IMR-90 (cell line): ENCODE data around the gene PSMD6. TPM values are rescaled to one million over a fixed set of nuclear protein-coding genes. Genes with fewer than 3 reads are reported as not detected.

Source experiments
- ATAC-seq: fragments of 200-7000 bp; cut with Tn5 transposase; 2 replicates; pipeline ENCODE4 v1.9.1; 2020; ENCODE audit warnings: low read depth, mild to moderate bottlenecking, moderate library complexity
- BruUV-seq: library from RNA; stranded (reverse); fragments of 400-500 nt; replicated peaks from 2 replicates; lab custom pipeline; 2021; lab: Mats Ljungman, UMichigan
- CTCF ChIA-PET: fragments of 300-600 bp; formaldehyde crosslinking; extraction: SDS; loops from one replicate; lab custom pipeline; 2021; ENCODE audit warnings: antibody characterized with exemption; lab: Yijun Ruan, JAX
- POLR2A ChIA-PET: fragments of 300-600 bp; sonication (Branson Sonifier 250); formaldehyde crosslinking; loops from one replicate; lab custom pipeline; 2022; ENCODE audit warnings: antibody characterized with exemption; ENCODE audit not compliant: unreplicated experiment; lab: Charles Lee
- DNase-seq: peaks from one replicate; pipeline ENCODE4 v3.0.0; 2013
- H2AFZ ChIP-seq: replicated peaks from 2 replicates; pipeline ENCODE3; 2013; ENCODE audit warnings: low read length, mild to moderate bottlenecking; ENCODE audit not compliant: poor library complexity
- H2AK5ac ChIP-seq: 2 replicates; pipeline ENCODE4 v1.6.1; 2013; ENCODE audit warnings: low read depth, low read length, inconsistent platforms
- H2AK9ac ChIP-seq: replicated peaks from 2 replicates; pipeline ENCODE3; 2013; ENCODE audit warnings: mild to moderate bottlenecking, low read depth, low read length, moderate library complexity; ENCODE audit not compliant: poor library complexity
- H2BK120ac ChIP-seq: 2 replicates; pipeline ENCODE4 v1.6.1; 2013; ENCODE audit warnings: low read depth, low read length, inconsistent platforms
- H2BK15ac ChIP-seq: 3 replicates; pipeline ENCODE4 v1.6.1; 2013; ENCODE audit warnings: low read depth, low read length, inconsistent platforms
- H2BK20ac ChIP-seq: 2 replicates; pipeline ENCODE4 v1.6.1; 2013; ENCODE audit warnings: low read depth, mild to moderate bottlenecking, inconsistent platforms, low read length, moderate library complexity
- H2BK5ac ChIP-seq: 2 replicates; pipeline ENCODE4 v1.6.1; 2013; ENCODE audit warnings: mild to moderate bottlenecking, low read depth, low read length, inconsistent platforms; ENCODE audit not compliant: poor library complexity, severe bottlenecking
- H3K14ac ChIP-seq: replicated peaks from 2 replicates; pipeline ENCODE4 v1.6.1; 2013; ENCODE audit warnings: low read depth, low read length, inconsistent platforms
- H3K18ac ChIP-seq: 2 replicates; pipeline ENCODE4 v1.6.1; 2013; ENCODE audit warnings: low read depth, low read length, control low read depth
- H3K23ac ChIP-seq: 2 replicates; pipeline ENCODE4 v1.6.1; 2013; ENCODE audit warnings: low read depth, low read length, inconsistent platforms
- H3K27ac ChIP-seq: 2 replicates; pipeline ENCODE4 v1.5.1; 2013; ENCODE audit warnings: mild to moderate bottlenecking, control low read depth, low read length; ENCODE audit not compliant: insufficient read depth
- H3K27me3 ChIP-seq: 2 replicates; pipeline ENCODE4 v1.6.1; 2013; ENCODE audit warnings: low read length; ENCODE audit not compliant: control insufficient read depth, insufficient read depth
- H3K36me3 ChIP-seq: 2 replicates; pipeline ENCODE4 v1.6.1; 2013; ENCODE audit warnings: low read length, mixed read lengths; ENCODE audit not compliant: control insufficient read depth, insufficient read depth
- H3K4ac ChIP-seq: 2 replicates; pipeline ENCODE4 v1.6.1; 2013; ENCODE audit warnings: low read depth, low read length, inconsistent platforms
- H3K4me1 ChIP-seq: 2 replicates; pipeline ENCODE4 v1.6.1; 2013; ENCODE audit warnings: low read length, mixed read lengths; ENCODE audit not compliant: control insufficient read depth, insufficient read depth
- H3K4me2 ChIP-seq: 2 replicates; pipeline ENCODE4 v1.6.1; 2013; ENCODE audit warnings: low read depth, mild to moderate bottlenecking, control low read depth, low read length, moderate library complexity
- H3K4me3 ChIP-seq: 2 replicates; pipeline ENCODE4 v1.5.1; 2013; ENCODE audit warnings: low read depth, mild to moderate bottlenecking, control low read depth, low read length, moderate library complexity; ENCODE audit not compliant: insufficient read depth
- H3K56ac ChIP-seq: 2 replicates; pipeline ENCODE4 v1.6.1; 2013; ENCODE audit warnings: low read length, inconsistent platforms; ENCODE audit not compliant: insufficient read depth; ENCODE audit errors: extremely low read depth
- H3K79me1 ChIP-seq, 2 experiments: 2 replicates each; pipeline ENCODE4 v1.6.1; 2013; ENCODE audit warnings: low read length in 2 of 2, inconsistent platforms in 1 of 2, low read depth in 1 of 2
- H3K9ac ChIP-seq: 2 replicates; pipeline ENCODE4 v1.6.1; 2013; ENCODE audit warnings: low read depth, low read length, control low read depth
- H3K9me1 ChIP-seq: 2 replicates; pipeline ENCODE4 v1.6.1; 2013; ENCODE audit warnings: low read length, inconsistent platforms; ENCODE audit not compliant: insufficient read depth
- H3K9me3 ChIP-seq: 2 replicates; pipeline ENCODE4 v1.6.1; 2013; ENCODE audit warnings: low read length; ENCODE audit not compliant: control insufficient read depth, insufficient read depth
- H4K20me1 ChIP-seq: 2 replicates; pipeline ENCODE4 v1.6.1; 2013; ENCODE audit warnings: low read length, inconsistent platforms; ENCODE audit not compliant: insufficient read depth
- H4K5ac ChIP-seq: 2 replicates; pipeline ENCODE4 v1.6.1; 2013; ENCODE audit warnings: mild to moderate bottlenecking, low read depth, low read length, control low read depth
- H4K8ac ChIP-seq, 2 experiments: 2 replicates each; pipeline ENCODE4 v1.6.1; 2013; ENCODE audit warnings: low read depth in 2 of 2, low read length in 2 of 2, control low read depth in 1 of 2, inconsistent platforms in 1 of 2
- H4K91ac ChIP-seq: 2 replicates; pipeline ENCODE4 v1.6.1; 2013; ENCODE audit warnings: low read depth, low read length, inconsistent platforms; ENCODE audit not compliant: insufficient read depth
- BHLHE40 ChIP-seq: fragments of 150-350 bp; IDR thresholded peaks from 2 replicates; pipeline ENCODE4 v1.6.1; 2016; ENCODE audit warnings: mild to moderate bottlenecking, low read depth, low read length
- CEBPB ChIP-seq: IDR thresholded peaks from 2 replicates; pipeline ENCODE4 v1.6.1; 2012; ENCODE audit warnings: low read depth, low read length, improper control_type of control experiment
- CHD1 ChIP-seq: IDR thresholded peaks from 2 replicates; pipeline ENCODE4 v1.6.1; 2012; ENCODE audit warnings: low read depth, low read length, improper control_type of control experiment
- FOS ChIP-seq: fragments of 150-350 bp; IDR thresholded peaks from 2 replicates; pipeline ENCODE4 v1.6.1; 2016; ENCODE audit warnings: low read depth, low read length
- MAFK ChIP-seq: IDR thresholded peaks from 2 replicates; pipeline ENCODE4 v1.6.1; 2012; ENCODE audit warnings: low read depth, low read length, improper control_type of control experiment
- MAZ ChIP-seq: IDR thresholded peaks from 2 replicates; pipeline ENCODE4 v1.6.1; 2012; ENCODE audit warnings: low read depth, mild to moderate bottlenecking, low read length, improper control_type of control experiment, moderate library complexity, borderline replicate concordance
- MXI1 ChIP-seq: IDR thresholded peaks from 2 replicates; pipeline ENCODE4 v1.6.1; 2012; ENCODE audit warnings: low read depth, mild to moderate bottlenecking, low read length, moderate library complexity, borderline replicate concordance
- NFE2L2 ChIP-seq: fragments of 150-350 bp; IDR thresholded peaks from 2 replicates; pipeline ENCODE4 v1.6.1; 2016; ENCODE audit warnings: low read depth, mild to moderate bottlenecking, low read length
- POLR2A ChIP-seq: IDR thresholded peaks from 2 replicates; pipeline ENCODE4 v1.6.1; 2012; ENCODE audit warnings: mild to moderate bottlenecking, low read depth, low read length
- RAD21 ChIP-seq: IDR thresholded peaks from 2 replicates; pipeline ENCODE4 v1.6.1; 2012; ENCODE audit warnings: low read length, improper control_type of control experiment
- RCOR1 ChIP-seq: IDR thresholded peaks from 2 replicates; pipeline ENCODE4 v1.6.1; 2012; ENCODE audit warnings: mild to moderate bottlenecking, low read length, improper control_type of control experiment; ENCODE audit not compliant: insufficient replicate concordance
- RFX5 ChIP-seq: IDR thresholded peaks from 2 replicates; pipeline ENCODE4 v1.8.0; 2012; ENCODE audit warnings: low read depth, mild to moderate bottlenecking, low read length, moderate library complexity
- SMC3 ChIP-seq: fragments of 150-350 bp; IDR thresholded peaks from 2 replicates; pipeline ENCODE4 v1.6.1; 2016; ENCODE audit warnings: low read depth, mild to moderate bottlenecking, antibody characterized with exemption, low read length, moderate library complexity
- WGBS, 2 experiments: methylation state at CpG; one replicate each; pipeline versions ENCODE4 v1.1.5 to v1.1.7; 2013; ENCODE audit warnings: missing lambda C conversion rate in 2 of 2; ENCODE audit not compliant: insufficient read length in 1 of 2; ENCODE audit errors: extremely low coverage in 2 of 2; 5-methylcytosine and 5-hydroxymethylcytosine counted together
- dilution Hi-C: fragments of 300-500 bp; cut with HindIII; formaldehyde crosslinking; loops from one replicate; pipeline ENCODE4 v1.14.3; 2018; ENCODE audit warnings: low sequenced_read_pairs; ENCODE audit not compliant: unreplicated experiment
- in situ Hi-C: fragments of 300-500 bp; cut with MboI; formaldehyde crosslinking; loops from 3 replicates; pipeline ENCODE4 v1.14.3; 2019; ENCODE audit warnings: low sequenced_read_pairs, inconsistent platforms, mixed read lengths
- intact Hi-C: fragments of 100-400 bp; cut with micrococcal nuclease; formaldehyde crosslinking; loops from 2 replicates; pipeline ENCODE4 v1.10.0; 2022
- polyA plus RNA-seq, 3 experiments: library from polyadenylated mRNA; depleted of rRNA; stranded (reverse); fragments of >200 nt; gene quantifications; 2 replicates each; pipeline ENCODE4 v1.2.3, GENCODE V29; 2012; ENCODE audit warnings: low replicate concordance in 1 of 3
- total RNA-seq: library from RNA; depleted of rRNA; stranded (reverse); fragments of >200 nt; gene quantifications from 2 replicates; pipeline ENCODE4 v1.2.3, GENCODE V29; 2012
- TF ChIP-seq, protein P1 (sequence below): conservative IDR thresholded peaks from 2 replicates; pipeline ENCODE4 v1.5.1; 2012; ENCODE audit warnings: mild to moderate bottlenecking, low read depth, low read length, improper control_type of control experiment
- TF ChIP-seq, protein P2 (sequence below): fragments of 150-350 bp; IDR thresholded peaks from 2 replicates; pipeline ENCODE4 v1.6.1; 2017; ENCODE audit warnings: mild to moderate bottlenecking, antibody characterized with exemption, low read length, low read depth
- TF ChIP-seq, protein P3 (sequence below): fragments of 150-350 bp; IDR thresholded peaks from 2 replicates; pipeline ENCODE4 v1.6.1; 2016; ENCODE audit warnings: low read depth, mild to moderate bottlenecking, low read length, moderate library complexity, borderline replicate concordance

PSMD6 gene
- total and polyA plus RNA-seq, 2 of the 4 experiments (the other 2 are of a cell fraction): 86.6 to 91.8 TPM

DNA sequence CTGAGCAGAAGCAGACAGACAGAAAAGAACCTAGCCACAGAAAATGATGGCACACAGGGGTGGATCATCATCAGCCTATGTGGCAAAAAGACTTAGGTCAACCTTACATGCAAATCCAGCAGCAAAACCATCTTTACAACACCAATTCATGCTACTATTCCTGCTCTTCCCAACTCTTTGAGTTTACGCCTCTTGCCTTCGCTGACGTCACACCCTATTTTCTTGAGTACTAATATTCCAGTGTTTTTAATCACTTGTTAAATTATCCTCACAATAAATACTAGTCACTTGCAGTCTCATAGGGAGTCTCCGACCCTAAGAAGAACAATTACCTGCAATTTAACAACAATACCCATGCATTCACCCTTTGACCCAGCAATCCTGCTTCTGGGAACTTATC is 6.0 kb upstream of the PSMD6 start:
- 100% methylated on average over 2 of the region's 4 CpGs; no CpG with 5 or more reads in 1 of the 2 experiments for WGBS, 2 experiments
- Histone ChIP-seq H3K14ac (no peak overlapping the region), H4K8ac (no peak overlapping the region), H4K20me1 (no peaks in the 10 kb centered on the region), H3K9me1 (no peaks in the 10 kb centered on the region), H3K4me2 (no peak overlapping the region), H3K4ac (no peak overlapping the region), H2AFZ (no peak overlapping the region), H3K4me1 (peaks cover 3% of the 10 kb centered on the region; the same call in 1 of the 2 replicates), H2BK5ac (no peak overlapping the region), H3K9ac (no peak overlapping the region), H3K27ac (no peak overlapping the region), H3K56ac (no peak overlapping the region), H2AK9ac (no peak overlapping the region), H3K9me3 (no peaks in the 10 kb centered on the region; the same call in 1 of the 2 replicates), H3K18ac (no peak overlapping the region), H4K5ac (no peak overlapping the region), H2BK20ac (no peak overlapping the region), H3K4me3 (no peak overlapping the region), H2AK5ac (no peak overlapping the region), H2BK120ac (no peak overlapping the region), H3K27me3 (peaks cover 4% of the 10 kb centered on the region), H2BK15ac (no peak overlapping the region), H4K91ac (no peak overlapping the region), H3K36me3 (no peaks in the 10 kb centered on the region), H3K23ac (no peak overlapping the region), H3K79me1 (no peaks in the 10 kb centered on the region)
- TF ChIP-seq FOS: no peak
- TF ChIP-seq, protein P1, sequence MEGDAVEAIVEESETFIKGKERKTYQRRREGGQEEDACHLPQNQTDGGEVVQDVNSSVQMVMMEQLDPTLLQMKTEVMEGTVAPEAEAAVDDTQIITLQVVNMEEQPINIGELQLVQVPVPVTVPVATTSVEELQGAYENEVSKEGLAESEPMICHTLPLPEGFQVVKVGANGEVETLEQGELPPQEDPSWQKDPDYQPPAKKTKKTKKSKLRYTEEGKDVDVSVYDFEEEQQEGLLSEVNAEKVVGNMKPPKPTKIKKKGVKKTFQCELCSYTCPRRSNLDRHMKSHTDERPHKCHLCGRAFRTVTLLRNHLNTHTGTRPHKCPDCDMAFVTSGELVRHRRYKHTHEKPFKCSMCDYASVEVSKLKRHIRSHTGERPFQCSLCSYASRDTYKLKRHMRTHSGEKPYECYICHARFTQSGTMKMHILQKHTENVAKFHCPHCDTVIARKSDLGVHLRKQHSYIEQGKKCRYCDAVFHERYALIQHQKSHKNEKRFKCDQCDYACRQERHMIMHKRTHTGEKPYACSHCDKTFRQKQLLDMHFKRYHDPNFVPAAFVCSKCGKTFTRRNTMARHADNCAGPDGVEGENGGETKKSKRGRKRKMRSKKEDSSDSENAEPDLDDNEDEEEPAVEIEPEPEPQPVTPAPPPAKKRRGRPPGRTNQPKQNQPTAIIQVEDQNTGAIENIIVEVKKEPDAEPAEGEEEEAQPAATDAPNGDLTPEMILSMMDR: no peak
- no peak for TF ChIP-seq BHLHE40
- no peak for TF ChIP-seq CHD1
- TF ChIP-seq CEBPB: no peak
- TF ChIP-seq SMC3: no peak
- no peak for TF ChIP-seq MXI1
- no peak for TF ChIP-seq RFX5
- TF ChIP-seq, protein P2, sequence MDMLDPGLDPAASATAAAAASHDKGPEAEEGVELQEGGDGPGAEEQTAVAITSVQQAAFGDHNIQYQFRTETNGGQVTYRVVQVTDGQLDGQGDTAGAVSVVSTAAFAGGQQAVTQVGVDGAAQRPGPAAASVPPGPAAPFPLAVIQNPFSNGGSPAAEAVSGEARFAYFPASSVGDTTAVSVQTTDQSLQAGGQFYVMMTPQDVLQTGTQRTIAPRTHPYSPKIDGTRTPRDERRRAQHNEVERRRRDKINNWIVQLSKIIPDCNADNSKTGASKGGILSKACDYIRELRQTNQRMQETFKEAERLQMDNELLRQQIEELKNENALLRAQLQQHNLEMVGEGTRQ: no peak
- no peak for TF ChIP-seq MAZ
- no peak for TF ChIP-seq NFE2L2
- TF ChIP-seq, protein P3, sequence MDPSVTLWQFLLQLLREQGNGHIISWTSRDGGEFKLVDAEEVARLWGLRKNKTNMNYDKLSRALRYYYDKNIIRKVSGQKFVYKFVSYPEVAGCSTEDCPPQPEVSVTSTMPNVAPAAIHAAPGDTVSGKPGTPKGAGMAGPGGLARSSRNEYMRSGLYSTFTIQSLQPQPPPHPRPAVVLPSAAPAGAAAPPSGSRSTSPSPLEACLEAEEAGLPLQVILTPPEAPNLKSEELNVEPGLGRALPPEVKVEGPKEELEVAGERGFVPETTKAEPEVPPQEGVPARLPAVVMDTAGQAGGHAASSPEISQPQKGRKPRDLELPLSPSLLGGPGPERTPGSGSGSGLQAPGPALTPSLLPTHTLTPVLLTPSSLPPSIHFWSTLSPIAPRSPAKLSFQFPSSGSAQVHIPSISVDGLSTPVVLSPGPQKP: no peak
- no peak for TF ChIP-seq RAD21
- TF ChIP-seq RCOR1: no peak
- TF ChIP-seq MAFK: no peak
- TF ChIP-seq POLR2A: no peak
- DNase-seq (no peak), ATAC-seq (no peak)
- dilution Hi-C loops (loop anchor here (25.0 kb wide), 1 partner anchor 433 kb away; no protein-coding TSS in a partner anchor), in situ Hi-C loops (loop anchor here (5.0 to 25.0 kb wide), 3 partner anchors 183 to 453 kb away; no protein-coding TSS in a partner anchor), intact Hi-C loops (loop anchor here (5.0 kb wide), 1 partner anchor 313 kb away; no protein-coding TSS in a partner anchor)
- CTCF ChIA-PET: interaction anchor here (1.1 kb wide), 1 partner anchor 146 kb away, joined by 3 read pairs; no protein-coding TSS in a partner anchor
- POLR2A ChIA-PET: no interaction called here
- no TSS peak for BruUV-seq
